Measurements from ENCODE around the gene LINS1. TPM values are rescaled to one million over a fixed set of nuclear protein-coding genes. Genes with fewer than 3 reads are reported as not detected.
"Not testable (repeated sequence)": the region's sequence is repeated elsewhere in the genome, so short reads cannot be mapped to it uniquely, and the experiment has no call there.

LINS1 gene
- total RNA-seq, 3 donors from 2014 or later = 47.9 to 56.7 (median 51.9) TPM

- H3K27me3 Mint-ChIP-seq (ENCODE audit: low read depth) = no peaks in the 10 kb centered on the region
- no peak for ATAC-seq
These were observed 10.1 kb downstream of the LINS1 start for GRCh38 chr15:100591835-100592234.

DNA sequence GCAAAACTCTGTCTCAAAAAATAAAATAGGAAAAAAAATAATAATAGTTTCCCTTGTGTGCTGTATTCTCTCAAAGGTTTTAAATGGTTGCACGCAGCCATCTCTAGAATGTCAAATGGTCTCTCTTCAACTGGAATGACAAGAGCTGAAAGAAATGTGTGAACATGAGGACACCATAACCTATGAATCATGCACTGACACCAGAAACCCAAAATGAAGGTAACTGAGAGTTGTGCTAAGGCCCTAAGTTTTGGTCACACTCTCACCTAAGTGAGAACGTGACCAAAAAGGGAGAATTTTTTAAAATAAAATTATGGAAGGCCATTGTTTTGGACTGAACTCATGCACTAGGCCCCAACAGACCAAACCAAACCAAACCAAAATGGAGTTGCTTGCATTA is 10.8 kb downstream of the LINS1 start:
- peak; percentile 68 to 72 for ATAC-seq
- H3K4me1 Mint-ChIP-seq (ENCODE audit: low read depth) = peaks cover 64% of the 10 kb centered on the region
- not testable (repeated sequence) for DNase-seq

More at GRCh38 chr15:100591835-100592234, 10.1 kb downstream of the LINS1 start:
- no peaks in the 10 kb centered on the region for H3K9me3 Mint-ChIP-seq
- H3K36me3 Mint-ChIP-seq (ENCODE audit: insufficient read depth) = peaks cover 28% of the 10 kb centered on the region
- no peak overlapping the region for H3K4me3 Mint-ChIP-seq
- DNase-seq = no peak
- H3K4me1 Mint-ChIP-seq (ENCODE audit: low read depth) = peaks cover 68% of the 10 kb centered on the region

DNA sequence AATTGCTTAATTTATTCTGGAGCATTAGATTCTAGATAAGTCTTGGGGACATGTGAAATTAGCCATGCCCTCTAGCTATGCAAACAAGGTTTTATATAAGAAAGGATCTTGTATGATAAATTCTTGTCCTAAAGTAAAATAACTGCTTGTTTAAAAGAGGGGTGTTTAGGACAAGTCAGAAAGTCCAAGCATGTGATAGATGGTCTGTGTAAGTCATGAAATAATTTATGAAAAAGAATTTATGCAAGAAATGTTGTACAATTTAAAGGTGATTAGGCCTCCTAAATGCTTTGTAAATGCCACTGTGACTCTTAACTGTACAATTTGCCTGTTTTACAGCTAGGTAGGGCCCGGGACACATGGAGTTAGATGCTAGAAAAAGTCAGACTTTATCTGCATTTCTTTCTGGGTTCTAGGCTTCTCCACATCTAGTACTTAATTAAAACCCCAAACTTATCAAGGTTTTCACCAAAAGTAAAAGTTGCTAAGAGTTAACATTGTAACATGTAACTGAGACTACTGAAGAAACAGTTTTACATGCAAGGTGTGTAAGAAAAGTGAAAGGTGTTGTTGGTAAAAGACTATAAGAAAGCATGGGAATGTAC is 13.2 kb downstream of the LINS1 start:
- Mint-ChIP-seq H3K4me1 (ENCODE audit: low read depth) (peaks cover 59% of the 10 kb centered on the region), H3K9me3 (no peaks in the 10 kb centered on the region), H3K4me3 (no peak overlapping the region), H3K27me3 (ENCODE audit: low read depth) (no peaks in the 10 kb centered on the region), H3K36me3 (ENCODE audit: insufficient read depth) (peaks cover 42% of the 10 kb centered on the region)
- DNase-seq = no peak
- ATAC-seq = no peak

More for the DNA sequence above, 10.8 kb downstream of the LINS1 start:
- not testable (repeated sequence) for H3K27me3 Mint-ChIP-seq (ENCODE audit: low read depth); H3K9me3 Mint-ChIP-seq; H3K4me3 Mint-ChIP-seq
- H3K36me3 Mint-ChIP-seq (ENCODE audit: insufficient read depth) = peaks cover 29% of the 10 kb centered on the region

DNA sequence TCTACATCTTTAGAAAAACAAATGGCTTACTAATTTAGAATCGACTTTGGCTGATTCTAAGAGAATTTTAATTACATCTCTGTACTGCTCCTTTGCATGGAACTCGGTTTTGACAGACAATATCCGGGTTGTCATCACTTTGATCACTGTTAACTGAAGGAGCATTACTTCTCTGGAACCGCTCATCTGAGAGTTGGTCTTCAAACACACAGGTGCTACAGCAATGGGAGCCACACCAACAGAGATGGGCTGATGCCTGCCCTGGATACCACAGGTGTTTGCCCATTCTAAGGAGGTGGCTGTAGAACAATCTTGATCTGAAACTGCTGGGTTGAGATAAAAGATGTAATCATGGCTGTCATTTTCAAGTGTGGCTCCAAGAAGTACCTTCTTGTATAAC is 21.6 kb downstream of the LINS1 start:
- no peaks in the 10 kb centered on the region for H3K27me3 Mint-ChIP-seq (ENCODE audit: low read depth)
- peaks cover 45% of the 10 kb centered on the region for H3K36me3 Mint-ChIP-seq (ENCODE audit: insufficient read depth)
- ATAC-seq = peak in 1 of 2 donors; percentile 23
- DNase-seq = no peak
- no peaks in the 10 kb centered on the region for H3K9me3 Mint-ChIP-seq
- H3K4me3 Mint-ChIP-seq = peak overlapping the region; percentile 19
- H3K4me1 Mint-ChIP-seq (ENCODE audit: low read depth) = peaks cover 53% of the 10 kb centered on the region

DNA sequence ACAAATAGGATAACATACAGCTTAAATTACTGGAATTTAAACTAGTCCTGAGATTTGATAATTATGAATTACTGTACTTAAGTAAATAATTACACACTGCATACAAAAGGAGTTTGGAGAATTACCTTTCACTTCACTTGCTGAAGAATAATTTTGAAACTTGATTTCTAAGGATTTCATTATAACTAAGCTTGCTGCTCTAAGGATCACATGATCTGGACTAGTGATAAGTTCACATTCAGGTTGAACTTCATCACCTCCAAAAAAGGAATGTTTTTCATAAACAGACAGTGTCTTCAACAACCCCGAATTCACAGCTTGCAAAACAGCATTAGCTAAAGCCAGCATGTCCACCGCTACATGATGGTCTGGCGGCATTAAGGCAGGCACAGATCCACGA is 28.5 kb downstream of the LINS1 start:
- Mint-ChIP-seq H3K4me1 (ENCODE audit: low read depth) (peaks cover 58% of the 10 kb centered on the region), H3K36me3 (ENCODE audit: insufficient read depth) (peaks cover 51% of the 10 kb centered on the region), H3K27me3 (ENCODE audit: low read depth) (no peaks in the 10 kb centered on the region), H3K4me3 (no peak overlapping the region), H3K9me3 (no peaks in the 10 kb centered on the region)
- ATAC-seq = no peak
- no peak for DNase-seq

GRCh38 chr15:100572362-100572983 is 29.5 kb downstream of the LINS1 start:
- Mint-ChIP-seq H3K9me3 (no peaks in the 10 kb centered on the region), H3K4me3 (peak overlapping the region; percentile 38), H3K4me1 (ENCODE audit: low read depth) (peaks cover 56% of the 10 kb centered on the region), H3K36me3 (ENCODE audit: insufficient read depth) (peaks cover 51% of the 10 kb centered on the region), H3K27me3 (ENCODE audit: low read depth) (no peaks in the 10 kb centered on the region)
- ATAC-seq (no peak), DNase-seq (no peak)

- ATAC-seq (no peak), DNase-seq (no peak)
- Mint-ChIP-seq H3K4me1 (ENCODE audit: low read depth) (peaks cover 49% of the 10 kb centered on the region), H3K36me3 (ENCODE audit: insufficient read depth) (peaks cover 46% of the 10 kb centered on the region), H3K4me3 (peak overlapping the region; percentile 38), H3K27me3 (ENCODE audit: low read depth) (no peaks in the 10 kb centered on the region), H3K9me3 (no peaks in the 10 kb centered on the region)
These were observed 30.3 kb downstream of the LINS1 start for GRCh38 chr15:100571592-100572167.

GRCh38 chr15:100570735-100571313 is 31.2 kb downstream of the LINS1 start:
- ATAC-seq (peak in 1 of 2 donors; percentile 46), DNase-seq (no peak)
- H3K27me3 Mint-ChIP-seq (ENCODE audit: low read depth) = no peaks in the 10 kb centered on the region
- no peak overlapping the region for H3K4me3 Mint-ChIP-seq
- no peaks in the 10 kb centered on the region for H3K9me3 Mint-ChIP-seq
- peaks cover 40% of the 10 kb centered on the region for H3K36me3 Mint-ChIP-seq (ENCODE audit: insufficient read depth)
- peaks cover 41% of the 10 kb centered on the region for H3K4me1 Mint-ChIP-seq (ENCODE audit: low read depth)

DNA sequence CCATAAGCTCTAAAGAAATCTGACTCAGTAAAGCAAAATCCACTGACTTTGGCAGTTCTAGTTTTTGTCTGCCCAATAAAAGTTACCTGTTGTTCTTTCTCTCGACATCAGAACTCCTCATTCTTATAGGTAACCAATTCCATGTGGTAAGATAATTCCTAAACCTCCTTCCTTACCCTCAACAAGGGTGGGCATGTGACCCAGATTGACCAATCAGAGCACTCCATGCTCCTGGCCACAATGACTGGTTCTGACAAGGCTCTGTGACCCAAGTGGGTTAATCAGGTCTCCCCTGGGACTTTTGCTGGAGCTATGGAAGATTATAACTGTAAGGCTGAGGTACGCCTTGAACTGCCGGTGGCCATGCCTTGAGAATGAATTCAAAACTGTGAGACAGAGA is 31.7 kb downstream of the LINS1 start:
- ATAC-seq = no peak
- Mint-ChIP-seq H3K27me3 (ENCODE audit: low read depth) (no peaks in the 10 kb centered on the region), H3K4me1 (ENCODE audit: low read depth) (peaks cover 38% of the 10 kb centered on the region), H3K4me3 (no peak overlapping the region), H3K36me3 (ENCODE audit: insufficient read depth) (peaks cover 39% of the 10 kb centered on the region), H3K9me3 (no peaks in the 10 kb centered on the region)
- DNase-seq = no peak

GRCh38 chr15:100569391-100569790 is 32.6 kb downstream of the LINS1 start:
- Mint-ChIP-seq H3K9me3 (no peaks in the 10 kb centered on the region), H3K4me1 (ENCODE audit: low read depth) (peaks cover 40% of the 10 kb centered on the region), H3K27me3 (ENCODE audit: low read depth) (no peaks in the 10 kb centered on the region), H3K4me3 (no peak overlapping the region), H3K36me3 (ENCODE audit: insufficient read depth) (peaks cover 38% of the 10 kb centered on the region)
- DNase-seq (no peak), ATAC-seq (no peak)

DNA sequence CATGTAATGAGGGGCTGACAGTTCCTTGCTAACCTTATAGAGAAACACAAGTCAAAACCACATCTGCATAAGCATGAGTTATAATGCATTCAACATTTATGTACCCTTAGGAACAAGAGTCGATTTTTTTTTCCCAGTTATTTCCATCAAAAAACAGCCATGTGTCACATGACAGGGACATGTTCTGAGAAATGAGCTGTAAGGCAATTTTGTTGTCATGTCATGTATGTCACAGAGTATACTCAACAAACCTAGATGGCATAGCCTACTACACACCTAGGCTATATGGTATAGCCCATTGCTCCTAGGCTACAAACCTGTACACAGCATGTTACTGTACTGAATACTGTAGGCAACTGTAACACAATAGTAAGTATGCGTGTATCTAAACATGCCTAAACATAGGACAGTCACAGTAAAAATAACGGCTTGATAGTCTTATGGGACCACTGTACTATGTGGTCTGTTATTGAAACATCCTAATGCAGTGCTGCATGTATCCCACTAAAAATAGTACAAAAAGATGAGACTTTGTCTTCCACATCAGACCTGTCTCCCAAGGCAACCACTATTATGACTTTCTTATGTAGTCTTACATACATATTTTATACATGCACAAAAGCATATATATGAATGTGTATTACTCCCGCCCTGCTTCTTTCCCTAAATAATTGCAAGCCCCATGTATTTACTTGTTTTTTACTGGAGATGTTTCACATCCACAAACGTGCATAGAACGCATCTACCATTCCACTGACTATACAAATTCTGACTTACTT is 34.9 kb downstream of the LINS1 start:
- no peak for DNase-seq
- H3K27me3 Mint-ChIP-seq (ENCODE audit: low read depth) = no peaks in the 10 kb centered on the region
- ATAC-seq = no peak
- peaks cover 30% of the 10 kb centered on the region for H3K4me1 Mint-ChIP-seq (ENCODE audit: low read depth)
- no peaks in the 10 kb centered on the region for H3K9me3 Mint-ChIP-seq
- H3K4me3 Mint-ChIP-seq = no peak overlapping the region
- peaks cover 54% of the 10 kb centered on the region for H3K36me3 Mint-ChIP-seq (ENCODE audit: insufficient read depth)

DNA sequence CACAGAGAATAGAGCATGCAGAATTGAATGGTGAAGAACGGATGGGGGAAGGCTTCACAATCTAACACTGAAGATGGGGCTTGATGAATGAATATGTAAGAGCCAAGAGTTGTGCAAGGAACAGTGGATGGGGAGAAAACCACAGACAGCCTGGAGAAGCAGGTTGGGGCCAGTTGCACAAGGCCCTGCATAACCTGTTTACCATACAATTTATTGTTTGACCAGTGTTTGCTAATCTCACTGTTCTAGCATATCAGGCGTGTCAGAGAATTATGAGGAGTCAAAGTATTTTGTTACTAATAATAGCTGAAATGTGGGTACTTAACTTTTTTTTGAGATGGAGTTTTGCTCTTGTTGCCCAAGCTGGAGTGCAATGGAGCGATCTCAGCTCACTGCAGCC is 36.4 kb downstream of the LINS1 start:
- ATAC-seq (no peak), DNase-seq (no peak)
- Mint-ChIP-seq H3K36me3 (ENCODE audit: insufficient read depth) (peaks cover 43% of the 10 kb centered on the region), H3K4me3 (no peak overlapping the region), H3K9me3 (no peaks in the 10 kb centered on the region), H3K27me3 (ENCODE audit: low read depth) (no peaks in the 10 kb centered on the region), H3K4me1 (ENCODE audit: low read depth) (peaks cover 18% of the 10 kb centered on the region)

GRCh38 chr15:100560323-100560722 is 41.7 kb downstream of the LINS1 start:
- peaks cover 29% of the 10 kb centered on the region for H3K36me3 Mint-ChIP-seq (ENCODE audit: insufficient read depth)
- DNase-seq (no peak), ATAC-seq (no peak)

DNA sequence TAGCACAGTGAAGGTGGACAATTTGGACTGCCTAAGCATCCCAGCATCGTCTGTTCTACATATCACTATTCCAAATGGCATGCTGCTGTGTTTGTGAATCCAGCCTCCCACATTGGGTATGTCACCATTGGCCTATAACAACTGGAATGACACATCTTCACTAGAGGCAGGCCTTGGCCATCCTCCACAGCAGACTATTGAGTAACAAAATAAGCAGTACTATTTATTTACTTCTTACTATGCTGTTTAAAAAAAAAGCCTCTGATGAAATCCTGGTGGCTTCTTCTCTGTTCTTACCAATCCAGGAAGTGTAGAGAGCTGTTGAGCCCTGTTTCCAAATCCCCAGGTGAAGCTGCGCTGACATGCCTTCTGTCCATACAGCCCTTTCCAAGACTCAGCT is 42.7 kb downstream of the LINS1 start:
- H3K36me3 Mint-ChIP-seq (ENCODE audit: insufficient read depth) = peaks cover 25% of the 10 kb centered on the region
- H3K27me3 Mint-ChIP-seq (ENCODE audit: low read depth) = no peaks in the 10 kb centered on the region
- H3K4me3 Mint-ChIP-seq = no peak overlapping the region
- no peaks in the 10 kb centered on the region for H3K9me3 Mint-ChIP-seq
- DNase-seq = no peak
- H3K4me1 Mint-ChIP-seq (ENCODE audit: low read depth) = peaks cover 2% of the 10 kb centered on the region
- ATAC-seq = no peak

More at GRCh38 chr15:100560323-100560722, 41.7 kb downstream of the LINS1 start:
- peaks cover 7% of the 10 kb centered on the region for H3K4me1 Mint-ChIP-seq (ENCODE audit: low read depth)
- no peak overlapping the region for H3K4me3 Mint-ChIP-seq
- H3K9me3 Mint-ChIP-seq = no peaks in the 10 kb centered on the region
- H3K27me3 Mint-ChIP-seq (ENCODE audit: low read depth) = no peaks in the 10 kb centered on the region
